Pancreas (tissue), 10 donors: ENCODE measurements around the gene CUX1. TPM values are rescaled to one million over a fixed set of nuclear protein-coding genes. Genes with fewer than 3 reads are reported as not detected.
A peak's percentile ranks its signal among the peaks of the same experiment; 100 is the strongest.
"Not testable (repeated sequence)": the region's sequence is repeated elsewhere in the genome, so short reads cannot be mapped to it uniquely, and the experiment has no call there.

ENCODE experiments used
- ATAC-seq, 4 donors: fragments of 200-7000 bp; cut with Tn5 transposase; one replicate each; pipeline versions ENCODE4 v1.8.0 to v1.9.1; 2020; ENCODE audit warnings: mild to moderate bottlenecking in 4 of 4, moderate library complexity in 4 of 4
- DNase-seq, 6 donors: peaks; one replicate each; pipeline ENCODE4 v3.0.0-alpha.2; 2020
- FAIRE-seq: peaks from 2 replicates; lab custom pipeline; 2012; peaks lifted over from hg19 to GRCh38; lab: Jason Lieb, UNC
- H3K27ac ChIP-seq, 4 donors: fragments of 200-600 bp; sonication (generic); 1 replicate in 3 of 4; 2 replicates in 1 of 4; pipeline versions ENCODE4 v1.5.0 to v1.8.0; 2020
- H3K27me3 ChIP-seq, 4 donors: fragments of 200-600 bp; one replicate each; pipeline ENCODE4 v1.8.0; 2021
- H3K36me3 ChIP-seq, 3 donors: fragments of 200-600 bp; sonication (generic) in 1 of 3; one replicate each; pipeline versions ENCODE4 v1.5.0 to v1.8.0; 2020 to 2021
- H3K4me1 ChIP-seq, 3 donors: fragments of 200-600 bp; one replicate each; pipeline ENCODE4 v1.8.0; 2021
- H3K4me3 ChIP-seq, 4 donors: fragments of 200-600 bp; sonication (generic) in 2 of 4; one replicate each; pipeline versions ENCODE4 v1.5.0 to v1.8.0; 2020 to 2021
- H3K9me3 ChIP-seq, 4 donors: fragments of 200-600 bp; one replicate each; pipeline ENCODE4 v1.8.0; 2021
- WGBS, 2 donors: extraction: QIAGEN DNeasy Blood & Tissue Kit; methylation state at CpG; one replicate each; pipeline ENCODE4 v1.1.7; 2013; 5-methylcytosine and 5-hydroxymethylcytosine counted together
- intact Hi-C, 3 donors: fragments of 100-400 bp; cut with DNase I; formaldehyde crosslinking; loops; one replicate each; pipeline versions ENCODE4 v1.11.1 to v1.14.2; 2022
- polyA plus RNA-seq, 2 donors: library from polyadenylated mRNA; stranded (reverse); fragments of 200-250 nt; gene quantifications; one replicate each; pipeline ENCODE4 v1.2.3, GENCODE V29; 2013
- total RNA-seq, 6 donors: library from RNA; stranded (reverse); fragmentation: NEBNext Ultra II Directional in 4 of 6; extraction: Animal tissue kit (Norgen Biotek cat#: 25700) in 4 of 6; gene quantifications; one replicate each; pipeline versions ENCODE4 v1.2.1 to v1.2.4, GENCODE V29; 2021 to 2023
- TF ChIP-seq, protein P1 (sequence below), 4 donors: fragments of 200-600 bp; sonication (generic) in 3 of 4; IDR thresholded peaks; one replicate each; pipeline versions ENCODE4 v1.5.0 to v1.8.0; 2021; ENCODE audit warnings: antibody characterized with exemption in 4 of 4
- donor health status: healthy with polysubstance abuse.
- donor health status: DM: no; HTN: no; CAD: no; lungs with moderate emphysema.
- donor health status: DM: no; HTN: no; CAD: no.
- donor health status: control.
- donor health status: control.
- donor health status: Bipolar disorder and iron deficiency.
- donor health status: DM: yes; HTN: yes; CAD: no.
- donor health status: DM: no; HTN: no; CAD: no.
- donor health status: DM: no; HTN: no; CAD: no.
- donor health status: DM: yes; HTN: yes; CAD: no.

Gene CUX1
- total and polyA plus RNA-seq, 8 donors, result 18.9 to 61.2 (median 45.1) TPM

DNA sequence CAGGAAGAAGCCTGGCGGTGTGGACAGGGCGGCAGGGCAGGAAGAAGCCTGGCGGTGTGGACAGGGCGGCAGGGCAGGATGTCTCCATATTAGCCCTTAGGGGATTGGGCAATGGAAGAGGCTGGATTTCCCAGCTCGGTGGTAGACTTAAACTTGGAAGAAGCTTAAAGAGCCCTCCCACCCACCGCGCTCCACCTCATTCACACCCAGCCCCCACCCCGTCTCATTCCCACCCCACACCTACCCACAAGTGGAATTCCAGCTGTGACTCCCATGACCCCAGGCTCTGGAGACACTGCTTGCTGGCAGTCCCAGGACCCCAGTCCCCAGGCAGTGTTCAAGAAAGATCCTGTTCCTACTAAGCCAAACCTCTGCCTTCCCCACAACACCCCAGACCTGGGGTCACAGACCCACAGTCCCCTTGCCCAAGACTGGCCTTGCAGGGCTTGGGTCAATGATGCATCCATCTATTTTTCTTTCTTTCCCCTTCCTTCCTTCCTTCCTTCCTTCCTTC lies 504.8 kb downstream of the CUX1 start:
- H3K9me3 ChIP-seq, result no peaks in the 10 kb centered on the region
- no peaks in the 10 kb centered on the region for H3K27me3 ChIP-seq
- TF ChIP-seq, protein P1, sequence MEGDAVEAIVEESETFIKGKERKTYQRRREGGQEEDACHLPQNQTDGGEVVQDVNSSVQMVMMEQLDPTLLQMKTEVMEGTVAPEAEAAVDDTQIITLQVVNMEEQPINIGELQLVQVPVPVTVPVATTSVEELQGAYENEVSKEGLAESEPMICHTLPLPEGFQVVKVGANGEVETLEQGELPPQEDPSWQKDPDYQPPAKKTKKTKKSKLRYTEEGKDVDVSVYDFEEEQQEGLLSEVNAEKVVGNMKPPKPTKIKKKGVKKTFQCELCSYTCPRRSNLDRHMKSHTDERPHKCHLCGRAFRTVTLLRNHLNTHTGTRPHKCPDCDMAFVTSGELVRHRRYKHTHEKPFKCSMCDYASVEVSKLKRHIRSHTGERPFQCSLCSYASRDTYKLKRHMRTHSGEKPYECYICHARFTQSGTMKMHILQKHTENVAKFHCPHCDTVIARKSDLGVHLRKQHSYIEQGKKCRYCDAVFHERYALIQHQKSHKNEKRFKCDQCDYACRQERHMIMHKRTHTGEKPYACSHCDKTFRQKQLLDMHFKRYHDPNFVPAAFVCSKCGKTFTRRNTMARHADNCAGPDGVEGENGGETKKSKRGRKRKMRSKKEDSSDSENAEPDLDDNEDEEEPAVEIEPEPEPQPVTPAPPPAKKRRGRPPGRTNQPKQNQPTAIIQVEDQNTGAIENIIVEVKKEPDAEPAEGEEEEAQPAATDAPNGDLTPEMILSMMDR (IDR thresholded peaks at IDR 0.05), result no peak
- DNase-seq (no peak), ATAC-seq (no peak), FAIRE-seq (no peak)
- H3K4me1 ChIP-seq, result no peaks in the 10 kb centered on the region
- intact Hi-C loops, result no loop called here
- no peak overlapping the region for H3K27ac ChIP-seq
- 73 to 75% methylated on average over 6 to 8 of the region's 8 CpGs for WGBS, 2 donors
- no peaks in the 10 kb centered on the region for H3K36me3 ChIP-seq
- no peak overlapping the region for H3K4me3 ChIP-seq

GRCh38 chr7:102323914-102324195 lies 506.4 kb downstream of the CUX1 start:
- Histone ChIP-seq H3K36me3 (no peaks in the 10 kb centered on the region), H3K4me3 (no peak overlapping the region), H3K9me3 (no peaks in the 10 kb centered on the region), H3K27ac (no peak overlapping the region), H3K4me1 (no peaks in the 10 kb centered on the region), H3K27me3 (no peaks in the 10 kb centered on the region)
- FAIRE-seq (no peak), ATAC-seq (no peak), DNase-seq (peak in 1 of 6 donors; percentile 19)
- TF ChIP-seq, protein P1 (IDR thresholded peaks at IDR 0.05), result no peak
- WGBS, 2 donors, result 63 to 77% methylated on average over 5 of the region's 5 CpGs
- intact Hi-C loops, result no loop called here

- H3K27me3 ChIP-seq, H3K4me1 ChIP-seq, H3K4me3 ChIP-seq, H3K9me3 ChIP-seq, ATAC-seq, intact Hi-C loops, FAIRE-seq, H3K36me3 ChIP-seq, DNase-seq, H3K27ac ChIP-seq: not testable (repeated sequence)
- WGBS, 2 donors, result 83 to 89% methylated on average over 11 of the region's 11 CpGs
Observed at GRCh38 chr7:102325106-102325505, 507.7 kb downstream of the CUX1 start.

GRCh38 chr7:102326157-102326889 lies 508.9 kb downstream of the CUX1 start:
- Histone ChIP-seq H3K4me1 (no peaks in the 10 kb centered on the region), H3K27ac (no peak overlapping the region), H3K27me3 (no peaks in the 10 kb centered on the region), H3K9me3 (no peaks in the 10 kb centered on the region), H3K36me3 (no peaks in the 10 kb centered on the region), H3K4me3 (no peak overlapping the region)
- FAIRE-seq (no peak), ATAC-seq (no peak), DNase-seq (no peak)
- intact Hi-C loops, result no loop called here
- 83 to 84% methylated on average over 11 of the region's 11 CpGs for WGBS, 2 donors
- TF ChIP-seq, protein P1 (IDR thresholded peaks at IDR 0.05), result no peak

- ATAC-seq, H3K36me3 ChIP-seq, H3K4me1 ChIP-seq, H3K27ac ChIP-seq, FAIRE-seq, H3K9me3 ChIP-seq, intact Hi-C loops, H3K4me3 ChIP-seq, DNase-seq, H3K27me3 ChIP-seq: not testable (repeated sequence)
- 44 to 58% methylated on average over 6 of the region's 6 CpGs for whole genome bisulfite sequencing, 2 donors
Observed at GRCh38 chr7:102327183-102327582, 509.8 kb downstream of the CUX1 start.

- intact Hi-C loops, H3K4me3 ChIP-seq, H3K27me3 ChIP-seq, H3K4me1 ChIP-seq, ATAC-seq, DNase-seq, H3K36me3 ChIP-seq, FAIRE-seq, H3K27ac ChIP-seq, H3K9me3 ChIP-seq: not testable (repeated sequence)
- 48 to 55% methylated on average over 4 of the region's 5 CpGs for WGBS, 2 donors
Observed at GRCh38 chr7:102328863-102329262, 511.4 kb downstream of the CUX1 start.

GRCh38 chr7:102329366-102329765 lies 511.9 kb downstream of the CUX1 start:
- H3K9me3 ChIP-seq, H3K36me3 ChIP-seq, H3K4me3 ChIP-seq, H3K27ac ChIP-seq, H3K27me3 ChIP-seq, DNase-seq, ATAC-seq, intact Hi-C loops, H3K4me1 ChIP-seq, FAIRE-seq: not testable (repeated sequence)
- 68 to 73% methylated on average over 9 of the region's 9 CpGs for WGBS, 2 donors

DNA sequence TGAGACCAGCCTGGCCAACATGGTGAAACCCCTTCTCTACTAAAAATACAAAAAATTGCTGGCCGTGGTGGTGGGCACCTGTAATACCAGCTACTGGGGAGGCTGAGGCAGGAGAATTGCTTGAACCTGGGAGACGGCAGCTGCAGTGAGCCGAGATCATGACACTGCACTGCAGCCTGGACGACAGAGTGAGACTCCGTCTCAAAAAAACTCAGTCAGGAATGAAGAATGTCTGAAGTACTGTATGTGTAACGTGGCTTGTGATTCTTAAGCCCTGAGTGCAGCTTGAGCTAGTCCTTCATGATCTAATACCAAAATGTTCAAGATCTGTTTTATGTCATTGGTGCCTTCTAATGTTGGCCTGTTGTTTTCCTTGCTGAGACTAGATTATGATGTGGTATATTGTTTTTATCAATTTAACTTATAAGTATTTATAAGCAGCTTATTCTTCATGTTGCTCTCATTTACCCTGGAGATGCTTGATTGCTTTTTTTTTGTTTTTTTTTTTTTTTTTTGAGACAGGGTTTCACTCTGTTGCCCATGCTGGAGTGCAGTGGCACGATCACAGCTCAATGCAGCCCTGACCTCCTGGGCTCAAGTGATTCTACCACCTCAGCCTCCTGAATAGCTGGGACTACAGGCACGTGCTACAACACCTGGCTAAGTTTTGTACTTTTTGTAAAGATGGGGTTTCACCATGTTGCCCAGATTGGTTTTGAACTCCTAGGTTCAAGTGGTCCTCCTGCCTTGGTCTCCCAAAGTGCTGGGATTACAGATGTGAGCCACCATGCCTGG lies 513.4 kb downstream of the CUX1 start:
- DNase-seq, H3K4me1 ChIP-seq, FAIRE-seq, H3K9me3 ChIP-seq, H3K4me3 ChIP-seq, intact Hi-C loops, H3K27ac ChIP-seq, ATAC-seq, H3K27me3 ChIP-seq, H3K36me3 ChIP-seq: not testable (repeated sequence)
- WGBS, 2 donors, result 73 to 79% methylated on average over 8 of the region's 8 CpGs
